MCF 10A (cell line): Measurements from ENCODE around the gene CHRM2. TPM values are rescaled to one million over a fixed set of nuclear protein-coding genes. Genes with fewer than 3 reads are reported as not detected.

Experiments
- BruUV-seq: library from RNA; stranded (reverse); fragments of 400-500 nt; replicated peaks from 2 replicates; lab custom pipeline; 2021; lab: Mats Ljungman, UMichigan
- CTCF ChIA-PET: fragments of 300-600 bp; sonication (Branson Sonifier 250); formaldehyde crosslinking; extraction: SDS; loops from one replicate; lab custom pipeline; 2021; ENCODE audit warnings: antibody characterized with exemption, inconsistent platforms; lab: Yijun Ruan, JAX
- POLR2A ChIA-PET: fragments of 300-600, 350-650 bp; sonication (Branson Sonifier 250); formaldehyde crosslinking; extraction: SDS; loops from one replicate; lab custom pipeline; 2020; ENCODE audit warnings: antibody characterized with exemption, inconsistent platforms; lab: Yijun Ruan, JAX
- DNase-seq: peaks from one replicate; pipeline ENCODE4 v3.0.0-alpha.2; 2018; ENCODE audit not compliant: unreplicated experiment
- H3K27ac Mint-ChIP-seq: one replicate; pipeline ENCODE4 v1.8.0; 2022; ENCODE audit warnings: mild to moderate bottlenecking, low read depth, mixed read lengths; ENCODE audit not compliant: unreplicated experiment
- H3K27me3 Mint-ChIP-seq: one replicate; pipeline ENCODE4 v1.8.0; 2022; ENCODE audit warnings: mixed read lengths; ENCODE audit not compliant: insufficient read depth, unreplicated experiment
- H3K36me3 Mint-ChIP-seq: one replicate; pipeline ENCODE4 v1.8.0; 2022; ENCODE audit warnings: mild to moderate bottlenecking, moderate library complexity, mixed read lengths; ENCODE audit not compliant: insufficient read depth, unreplicated experiment
- H3K4me1 Mint-ChIP-seq: one replicate; pipeline ENCODE4 v1.8.0; 2022; ENCODE audit warnings: mixed read lengths; ENCODE audit not compliant: insufficient read depth, unreplicated experiment
- H3K4me3 Mint-ChIP-seq: one replicate; pipeline ENCODE4 v1.8.0; 2022; ENCODE audit warnings: mild to moderate bottlenecking, moderate library complexity, mixed read lengths; ENCODE audit not compliant: unreplicated experiment
- H3K9me3 Mint-ChIP-seq: one replicate; pipeline ENCODE4 v1.8.0; 2022; ENCODE audit warnings: mixed read lengths; ENCODE audit not compliant: unreplicated experiment
- intact Hi-C: fragments of 100-400 bp; cut with micrococcal nuclease; formaldehyde crosslinking; loops from 2 replicates; pipeline ENCODE4 v1.14.1; 2022
- total RNA-seq: library from RNA; stranded (reverse); gene quantifications from 2 replicates; pipeline ENCODE4 v1.2.3, GENCODE V29; 2022
- TF ChIP-seq, protein P1 (sequence below): fragments of 200-600 bp; IDR thresholded peaks from one replicate; pipeline ENCODE4 v1.8.0; 2022; ENCODE audit warnings: antibody characterized with exemption, mild to moderate bottlenecking; ENCODE audit not compliant: unreplicated experiment

The CHRM2 gene
- total RNA-seq, 1 experiment from 2014 or later: not detected

DNA sequence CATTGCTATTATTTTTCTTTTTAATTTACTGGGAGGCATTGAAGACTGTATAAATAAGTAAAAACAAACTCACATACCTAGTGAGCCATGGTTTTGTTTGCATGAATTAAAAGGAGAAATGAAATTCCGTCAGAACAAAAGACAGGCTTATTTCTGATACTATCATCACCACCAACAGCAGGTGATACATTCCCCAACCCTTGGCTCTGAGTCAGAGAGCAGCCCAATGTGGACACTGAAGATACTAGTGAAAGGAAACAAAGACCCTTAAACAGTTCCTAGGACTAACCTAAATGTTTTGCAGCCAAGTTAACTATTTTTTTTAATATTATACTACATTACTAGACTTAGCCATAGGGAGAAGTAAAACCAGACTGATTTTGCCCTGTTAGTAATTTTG lies 31.6 kb downstream of the CHRM2 start:
- ChIA-PET CTCF (no interaction called here), POLR2A (no interaction called here)
- no peaks in the 10 kb centered on the region for H3K36me3 Mint-ChIP-seq
- no peaks in the 10 kb centered on the region for H3K9me3 Mint-ChIP-seq
- H3K27ac Mint-ChIP-seq: no peak overlapping the region
- BruUV-seq: no TSS peak
- H3K4me1 Mint-ChIP-seq: no peaks in the 10 kb centered on the region
- TF ChIP-seq, protein P1, sequence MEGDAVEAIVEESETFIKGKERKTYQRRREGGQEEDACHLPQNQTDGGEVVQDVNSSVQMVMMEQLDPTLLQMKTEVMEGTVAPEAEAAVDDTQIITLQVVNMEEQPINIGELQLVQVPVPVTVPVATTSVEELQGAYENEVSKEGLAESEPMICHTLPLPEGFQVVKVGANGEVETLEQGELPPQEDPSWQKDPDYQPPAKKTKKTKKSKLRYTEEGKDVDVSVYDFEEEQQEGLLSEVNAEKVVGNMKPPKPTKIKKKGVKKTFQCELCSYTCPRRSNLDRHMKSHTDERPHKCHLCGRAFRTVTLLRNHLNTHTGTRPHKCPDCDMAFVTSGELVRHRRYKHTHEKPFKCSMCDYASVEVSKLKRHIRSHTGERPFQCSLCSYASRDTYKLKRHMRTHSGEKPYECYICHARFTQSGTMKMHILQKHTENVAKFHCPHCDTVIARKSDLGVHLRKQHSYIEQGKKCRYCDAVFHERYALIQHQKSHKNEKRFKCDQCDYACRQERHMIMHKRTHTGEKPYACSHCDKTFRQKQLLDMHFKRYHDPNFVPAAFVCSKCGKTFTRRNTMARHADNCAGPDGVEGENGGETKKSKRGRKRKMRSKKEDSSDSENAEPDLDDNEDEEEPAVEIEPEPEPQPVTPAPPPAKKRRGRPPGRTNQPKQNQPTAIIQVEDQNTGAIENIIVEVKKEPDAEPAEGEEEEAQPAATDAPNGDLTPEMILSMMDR: no peak
- DNase-seq: no peak
- intact Hi-C loops: no loop called here
- no peak overlapping the region for H3K4me3 Mint-ChIP-seq
- peaks cover 46% of the 10 kb centered on the region for H3K27me3 Mint-ChIP-seq

GRCh38 chr7:136910771-136911170 lies 42.3 kb downstream of the CHRM2 start:
- no TSS peak for BruUV-seq
- ChIA-PET CTCF (no interaction called here), POLR2A (no interaction called here)
- H3K9me3 Mint-ChIP-seq: peaks cover 1% of the 10 kb centered on the region
- DNase-seq: no peak
- no peak overlapping the region for H3K4me3 Mint-ChIP-seq
- H3K27ac Mint-ChIP-seq: no peak overlapping the region
- H3K36me3 Mint-ChIP-seq: no peaks in the 10 kb centered on the region
- H3K27me3 Mint-ChIP-seq: peaks cover 65% of the 10 kb centered on the region
- intact Hi-C loops: no loop called here
- TF ChIP-seq, protein P1: no peak
- H3K4me1 Mint-ChIP-seq: no peaks in the 10 kb centered on the region

DNA sequence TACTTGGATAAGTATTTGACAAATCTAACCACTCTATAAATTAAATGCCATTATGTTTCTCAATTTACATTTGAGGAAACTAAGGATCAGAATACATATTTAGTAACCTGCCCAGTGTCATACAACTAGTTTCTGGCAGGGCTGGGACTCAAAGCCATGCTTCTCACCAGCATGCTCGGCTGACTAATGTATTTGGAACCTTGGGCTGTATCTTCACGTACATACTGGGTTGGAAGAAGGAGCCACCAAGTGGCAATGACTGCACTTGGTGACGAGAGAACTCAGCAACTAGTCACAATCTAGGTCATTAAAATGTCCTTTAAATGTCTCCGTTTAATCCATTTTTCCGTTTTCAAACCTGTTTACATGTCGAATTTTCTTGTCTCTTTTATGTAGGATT lies 42.9 kb downstream of the CHRM2 start:
- Mint-ChIP-seq H3K9me3 (no peaks in the 10 kb centered on the region), H3K27me3 (peaks cover 61% of the 10 kb centered on the region), H3K4me1 (no peaks in the 10 kb centered on the region), H3K4me3 (no peak overlapping the region), H3K36me3 (no peaks in the 10 kb centered on the region), H3K27ac (no peak overlapping the region)
- TF ChIP-seq, protein P1: no peak
- POLR2A ChIA-PET: no interaction called here
- no TSS peak for BruUV-seq
- intact Hi-C loops: no loop called here
- CTCF ChIA-PET: no interaction called here
- peak; percentile 14 for DNase-seq

DNA sequence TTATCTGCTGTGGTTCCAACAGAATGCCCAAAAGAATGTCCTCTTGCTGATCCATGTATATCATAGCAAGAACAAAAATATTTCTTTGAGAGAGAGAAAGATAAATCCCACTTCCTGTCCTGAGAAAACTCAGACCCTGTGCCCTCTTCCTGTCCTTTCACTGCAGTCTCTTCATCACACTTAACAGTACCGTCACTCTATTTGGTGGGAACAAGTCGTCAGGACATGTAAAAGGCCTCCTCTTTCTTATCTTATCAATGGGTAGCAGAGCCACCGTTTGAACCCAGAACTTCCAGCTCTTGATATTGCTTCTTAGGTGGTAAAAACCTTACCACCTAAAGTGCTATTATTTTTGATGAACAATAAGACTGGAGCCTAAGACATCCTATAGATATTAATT lies 43.9 kb downstream of the CHRM2 start:
- peaks cover 66% of the 10 kb centered on the region for H3K27me3 Mint-ChIP-seq
- TF ChIP-seq, protein P1: no peak
- POLR2A ChIA-PET: no interaction called here
- no peak overlapping the region for H3K27ac Mint-ChIP-seq
- intact Hi-C loops: no loop called here
- CTCF ChIA-PET: no interaction called here
- no peaks in the 10 kb centered on the region for H3K36me3 Mint-ChIP-seq
- BruUV-seq: no TSS peak
- DNase-seq: no peak
- no peaks in the 10 kb centered on the region for H3K4me1 Mint-ChIP-seq
- H3K4me3 Mint-ChIP-seq: no peak overlapping the region
- no peaks in the 10 kb centered on the region for H3K9me3 Mint-ChIP-seq
